ENCODE data around the gene GPC6.

DNA sequence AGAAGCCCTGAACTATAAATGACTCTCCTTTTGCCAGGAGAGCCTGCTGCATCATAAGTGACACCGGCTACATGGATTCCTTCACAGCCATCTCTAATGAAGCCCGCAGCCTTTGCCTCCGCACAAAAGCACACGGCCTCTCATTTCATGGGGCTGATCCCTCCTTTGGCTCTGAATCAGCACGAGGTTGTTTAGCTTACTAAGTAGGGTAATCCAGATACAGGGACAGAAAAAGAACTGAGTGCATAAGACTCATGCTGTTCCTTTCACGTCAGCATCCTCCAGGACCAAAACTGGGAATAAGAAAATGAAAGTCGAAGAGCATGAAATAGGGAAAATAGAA lies 1116.6 kb downstream of the GPC6 start:
- TF ChIP-seq, protein P1, sequence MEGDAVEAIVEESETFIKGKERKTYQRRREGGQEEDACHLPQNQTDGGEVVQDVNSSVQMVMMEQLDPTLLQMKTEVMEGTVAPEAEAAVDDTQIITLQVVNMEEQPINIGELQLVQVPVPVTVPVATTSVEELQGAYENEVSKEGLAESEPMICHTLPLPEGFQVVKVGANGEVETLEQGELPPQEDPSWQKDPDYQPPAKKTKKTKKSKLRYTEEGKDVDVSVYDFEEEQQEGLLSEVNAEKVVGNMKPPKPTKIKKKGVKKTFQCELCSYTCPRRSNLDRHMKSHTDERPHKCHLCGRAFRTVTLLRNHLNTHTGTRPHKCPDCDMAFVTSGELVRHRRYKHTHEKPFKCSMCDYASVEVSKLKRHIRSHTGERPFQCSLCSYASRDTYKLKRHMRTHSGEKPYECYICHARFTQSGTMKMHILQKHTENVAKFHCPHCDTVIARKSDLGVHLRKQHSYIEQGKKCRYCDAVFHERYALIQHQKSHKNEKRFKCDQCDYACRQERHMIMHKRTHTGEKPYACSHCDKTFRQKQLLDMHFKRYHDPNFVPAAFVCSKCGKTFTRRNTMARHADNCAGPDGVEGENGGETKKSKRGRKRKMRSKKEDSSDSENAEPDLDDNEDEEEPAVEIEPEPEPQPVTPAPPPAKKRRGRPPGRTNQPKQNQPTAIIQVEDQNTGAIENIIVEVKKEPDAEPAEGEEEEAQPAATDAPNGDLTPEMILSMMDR (IDR thresholded peaks at IDR 0.05) = no peak
- TF ChIP-seq, protein P2, sequence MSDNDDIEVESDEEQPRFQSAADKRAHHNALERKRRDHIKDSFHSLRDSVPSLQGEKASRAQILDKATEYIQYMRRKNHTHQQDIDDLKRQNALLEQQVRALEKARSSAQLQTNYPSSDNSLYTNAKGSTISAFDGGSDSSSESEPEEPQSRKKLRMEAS (IDR thresholded peaks at IDR 0.05; ENCODE audit: low read depth) = no peak
- TF ChIP-seq TEAD4 (IDR thresholded peaks at IDR 0.05; ENCODE audit: borderline replicate concordance, insufficient read depth) = no peak
- no peak for TF ChIP-seq GATA2 (CRISPR knock-in tag; IDR thresholded peaks at IDR 0.05)
- TF ChIP-seq YY1 (IDR thresholded peaks at IDR 0.05; ENCODE audit: low read depth) = no peak
